Lung (tissue), 12 donors: ENCODE results near the gene ANKIB1. TPM values are rescaled to one million over a fixed set of nuclear protein-coding genes. Genes with fewer than 3 reads are reported as not detected.

Experiments used
- ATAC-seq: fragments of 200-7000 bp; cut with Tn5 transposase; one replicate; pipeline ENCODE4 v1.9.1; 2020; ENCODE audit warnings: moderate number of reproducible peaks; ENCODE audit not compliant: insufficient read depth, low FRiP score
- DNase-seq, 3 donors: peaks; one replicate each; pipeline ENCODE4 v3.0.0-alpha.2; 2013 to 2017
- H3K27ac ChIP-seq, 2 donors: one replicate each; pipeline ENCODE4 v1.5.1; 2013; ENCODE audit warnings: mild to moderate bottlenecking in 2 of 2, moderate library complexity in 2 of 2, control low read depth in 1 of 2, inconsistent platforms in 1 of 2, low read depth in 1 of 2, low read length in 1 of 2
- H3K27me3 ChIP-seq, 3 donors: one replicate each; pipeline ENCODE4 v1.5.1; 2013; ENCODE audit warnings: low read length in 2 of 3; ENCODE audit not compliant: control insufficient read depth in 3 of 3, insufficient read depth in 3 of 3
- H3K36me3 ChIP-seq, 4 donors: one replicate each; pipeline ENCODE4 v1.5.1; 2013; ENCODE audit warnings: low read length in 4 of 4, mild to moderate bottlenecking in 1 of 4, moderate library complexity in 1 of 4; ENCODE audit not compliant: control insufficient read depth in 4 of 4, insufficient read depth in 4 of 4
- H3K4me1 ChIP-seq, 5 donors: one replicate each; pipeline ENCODE4 v1.5.1; 2013; ENCODE audit warnings: low read length in 5 of 5, mild to moderate bottlenecking in 2 of 5, moderate library complexity in 1 of 5; ENCODE audit not compliant: control insufficient read depth in 5 of 5, insufficient read depth in 5 of 5
- H3K4me3 ChIP-seq: one replicate; pipeline ENCODE4 v1.5.1; 2013; ENCODE audit warnings: mild to moderate bottlenecking, control low read depth, moderate library complexity
- H3K9ac ChIP-seq, 2 donors: one replicate each; pipeline ENCODE4 v1.5.1; 2013; ENCODE audit warnings: low read length in 2 of 2, control low read depth in 1 of 2; ENCODE audit not compliant: insufficient read depth in 1 of 2
- H3K9me3 ChIP-seq, 4 donors: one replicate each; pipeline ENCODE4 v1.5.1; 2013; ENCODE audit warnings: low read length in 3 of 4, mild to moderate bottlenecking in 1 of 4, moderate library complexity in 1 of 4; ENCODE audit not compliant: control insufficient read depth in 4 of 4, insufficient read depth in 3 of 4
- WGBS, 2 donors: extraction: QIAGEN DNeasy Blood & Tissue Kit; methylation state at CpG; one replicate each; pipeline ENCODE4 v1.1.7; 2013; 5-methylcytosine and 5-hydroxymethylcytosine counted together
- polyA plus RNA-seq, 2 donors: library from polyadenylated mRNA; stranded (reverse); fragments of 200-250 nt; gene quantifications; one replicate each; pipeline ENCODE4 v1.2.1, GENCODE V29; 2013
- total RNA-seq, 2 donors: library from RNA; depleted of rRNA in 1 of 2; stranded (reverse); fragments of >200 nt in 1 of 2; gene quantifications; one replicate each; pipeline ENCODE4 v1.2.1, GENCODE V29; 2014 to 2021
- TF ChIP-seq, protein P1 (sequence below): IDR thresholded peaks from 2 replicates; pipeline ENCODE4 v1.5.1; 2012; ENCODE audit warnings: mild to moderate bottlenecking; ENCODE audit errors: control extremely low read depth, extremely low read depth
- donor health status: control.
- donor health status: control.
- donor health status: Bipolar disorder and iron deficiency.
- donor health status: healthy.
- donor health status: DM: yes; HTN: yes; CAD: no.

ANKIB1 gene
- total and polyA plus RNA-seq, 4 donors = 9.4 to 47.0 (median 23.7) TPM

DNA sequence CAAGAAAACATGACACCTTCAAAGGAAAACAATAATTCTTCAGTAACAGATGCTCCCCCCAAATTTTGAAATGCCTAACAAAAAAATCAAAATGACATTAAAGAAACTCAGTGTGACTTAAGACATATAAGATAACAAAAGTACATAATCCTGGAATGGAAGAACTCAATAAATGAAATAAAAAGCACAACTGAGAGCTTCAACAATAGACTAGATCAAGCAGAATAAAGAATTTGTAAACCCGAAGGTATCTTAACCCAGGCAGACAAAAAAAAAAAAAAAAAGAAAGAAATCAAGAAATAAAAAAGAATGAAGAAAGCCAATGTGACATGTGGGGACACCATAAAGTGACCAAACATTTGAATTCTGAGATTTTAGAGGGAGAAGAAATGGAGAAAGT, 39.1 kb upstream of the ANKIB1 start:
- H3K27me3 ChIP-seq = no peaks in the 10 kb centered on the region
- DNase-seq (no peak), ATAC-seq (no peak)
- H3K36me3 ChIP-seq = peaks cover 15 to 31% (median 22%) of the 10 kb centered on the region in 4 donors
- TF ChIP-seq, protein P1, sequence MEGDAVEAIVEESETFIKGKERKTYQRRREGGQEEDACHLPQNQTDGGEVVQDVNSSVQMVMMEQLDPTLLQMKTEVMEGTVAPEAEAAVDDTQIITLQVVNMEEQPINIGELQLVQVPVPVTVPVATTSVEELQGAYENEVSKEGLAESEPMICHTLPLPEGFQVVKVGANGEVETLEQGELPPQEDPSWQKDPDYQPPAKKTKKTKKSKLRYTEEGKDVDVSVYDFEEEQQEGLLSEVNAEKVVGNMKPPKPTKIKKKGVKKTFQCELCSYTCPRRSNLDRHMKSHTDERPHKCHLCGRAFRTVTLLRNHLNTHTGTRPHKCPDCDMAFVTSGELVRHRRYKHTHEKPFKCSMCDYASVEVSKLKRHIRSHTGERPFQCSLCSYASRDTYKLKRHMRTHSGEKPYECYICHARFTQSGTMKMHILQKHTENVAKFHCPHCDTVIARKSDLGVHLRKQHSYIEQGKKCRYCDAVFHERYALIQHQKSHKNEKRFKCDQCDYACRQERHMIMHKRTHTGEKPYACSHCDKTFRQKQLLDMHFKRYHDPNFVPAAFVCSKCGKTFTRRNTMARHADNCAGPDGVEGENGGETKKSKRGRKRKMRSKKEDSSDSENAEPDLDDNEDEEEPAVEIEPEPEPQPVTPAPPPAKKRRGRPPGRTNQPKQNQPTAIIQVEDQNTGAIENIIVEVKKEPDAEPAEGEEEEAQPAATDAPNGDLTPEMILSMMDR = no peak
- no peak overlapping the region for H3K27ac ChIP-seq
- H3K4me1 ChIP-seq = no peaks in the 10 kb centered on the region
- no peak overlapping the region for H3K9ac ChIP-seq
- 100% methylated on average over 1 of the region's 1 CpG for WGBS, 2 donors
- H3K4me3 ChIP-seq = no peak overlapping the region
- peaks cover 0 to 7% (median 3%) of the 10 kb centered on the region in 4 donors for H3K9me3 ChIP-seq

DNA sequence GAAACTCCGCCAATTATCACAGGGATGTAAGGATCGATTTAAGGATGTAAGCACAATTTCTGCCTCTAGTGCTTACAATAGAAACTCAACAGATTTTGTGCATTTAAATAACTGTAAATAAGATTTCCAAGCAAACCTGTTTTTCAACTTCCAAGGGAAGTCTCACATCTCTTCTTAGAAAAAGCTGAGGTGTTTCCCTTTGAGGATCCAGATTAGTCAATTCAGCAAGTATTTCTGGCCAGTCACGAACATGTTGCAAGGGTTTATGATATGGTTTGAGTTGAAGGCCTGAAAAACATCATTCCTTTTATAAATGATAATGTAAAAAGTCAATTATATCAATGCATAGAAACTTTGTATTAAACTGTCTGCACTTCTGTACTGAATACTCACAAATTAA, 24.0 kb upstream of the ANKIB1 start:
- Histone ChIP-seq H3K9me3 (no peaks in the 10 kb centered on the region), H3K36me3 (peaks cover 18 to 43% (median 38%) of the 10 kb centered on the region in 4 donors), H3K4me3 (no peak overlapping the region), H3K9ac (no peak overlapping the region), H3K27ac (no peak overlapping the region), H3K4me1 (no peaks in the 10 kb centered on the region), H3K27me3 (no peaks in the 10 kb centered on the region)
- TF ChIP-seq, protein P1 = no peak
- ATAC-seq = no peak
- DNase-seq = no peak
- WGBS, 2 donors = 89 to 92% methylated on average over 3 of the region's 3 CpGs

DNA sequence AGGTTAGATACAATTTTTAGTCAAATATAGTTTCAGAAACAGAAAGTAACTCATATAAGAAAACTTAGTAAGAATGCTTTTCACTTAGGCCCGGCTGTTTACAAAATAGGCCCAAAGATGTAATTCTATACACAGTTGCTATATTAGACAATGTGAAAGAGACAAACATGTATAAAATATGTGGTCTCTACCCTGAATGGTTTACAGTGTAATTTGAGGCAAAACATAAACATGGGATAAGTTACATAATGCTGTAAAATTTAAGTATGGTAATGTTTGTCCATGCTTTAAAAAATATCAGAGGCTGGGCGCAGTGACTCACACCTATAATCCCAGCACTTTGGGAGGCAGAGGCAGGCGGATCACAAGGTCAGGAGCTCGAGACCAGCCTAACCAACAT, 18.8 kb upstream of the ANKIB1 start:
- Histone ChIP-seq H3K9ac (no peak overlapping the region), H3K36me3 (peaks cover 6 to 27% (median 24%) of the 10 kb centered on the region in 4 donors), H3K4me3 (no peak overlapping the region), H3K27ac (no peak overlapping the region), H3K4me1 (no peaks in the 10 kb centered on the region), H3K9me3 (peaks cover 0 to 3% (median under 1%) of the 10 kb centered on the region in 4 donors), H3K27me3 (no peaks in the 10 kb centered on the region)
- TF ChIP-seq, protein P1 = no peak
- ATAC-seq (no peak), DNase-seq (no peak)
- 96 to 99% methylated on average over 4 of the region's 4 CpGs for WGBS, 2 donors

DNA sequence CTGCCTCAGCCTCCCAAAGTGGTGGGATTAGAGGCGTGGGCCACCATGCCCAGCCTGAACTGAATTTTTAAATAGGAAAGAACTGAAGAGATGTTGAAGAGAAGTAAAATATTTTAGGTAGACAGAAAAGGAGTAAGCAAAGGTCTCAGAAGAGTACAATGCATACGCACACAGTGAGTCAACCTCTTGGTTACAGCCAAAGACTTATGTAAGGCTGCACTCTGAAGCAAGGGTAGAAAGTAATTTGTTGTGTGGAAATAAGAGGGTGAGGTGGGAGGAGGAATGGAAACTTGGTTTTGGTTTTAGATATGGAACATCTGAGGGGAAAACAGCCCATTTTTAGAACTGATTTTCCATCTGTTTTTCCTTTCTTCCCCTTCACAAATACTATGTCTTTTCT, 17.7 kb upstream of the ANKIB1 start:
- Histone ChIP-seq H3K27ac (no peak overlapping the region), H3K4me1 (no peaks in the 10 kb centered on the region), H3K4me3 (no peak overlapping the region), H3K27me3 (no peaks in the 10 kb centered on the region), H3K9ac (no peak overlapping the region), H3K36me3 (peaks cover 6 to 27% (median 23%) of the 10 kb centered on the region in 4 donors), H3K9me3 (peaks cover 0 to 3% (median under 1%) of the 10 kb centered on the region in 4 donors)
- no peak for ATAC-seq
- 96 to 98% methylated on average over 2 of the region's 2 CpGs for WGBS, 2 donors
- TF ChIP-seq, protein P1 = no peak
- no peak for DNase-seq
